Esophagus mucosa (tissue), 1 donor: ENCODE results near the gene PSKH1. TPM values are rescaled to one million over a fixed set of nuclear protein-coding genes. Genes with fewer than 3 reads are reported as not detected.
"Not testable (repeated sequence)": the region's sequence is repeated elsewhere in the genome, so short reads cannot be mapped to it uniquely, and the experiment has no call there.

Experiments
- ATAC-seq: fragments of 200-7000 bp; cut with Tn5 transposase; one replicate; pipeline ENCODE4 v1.9.1; 2020
- total RNA-seq: library from RNA; stranded (reverse); gene quantifications from one replicate; pipeline ENCODE4 v1.2.4, GENCODE V29; 2023
- donor health status: DM: yes; HTN: yes; CAD: no.

Gene PSKH1
- total RNA-seq, 1 donor from 2014 or later = 15.5 TPM

DNA sequence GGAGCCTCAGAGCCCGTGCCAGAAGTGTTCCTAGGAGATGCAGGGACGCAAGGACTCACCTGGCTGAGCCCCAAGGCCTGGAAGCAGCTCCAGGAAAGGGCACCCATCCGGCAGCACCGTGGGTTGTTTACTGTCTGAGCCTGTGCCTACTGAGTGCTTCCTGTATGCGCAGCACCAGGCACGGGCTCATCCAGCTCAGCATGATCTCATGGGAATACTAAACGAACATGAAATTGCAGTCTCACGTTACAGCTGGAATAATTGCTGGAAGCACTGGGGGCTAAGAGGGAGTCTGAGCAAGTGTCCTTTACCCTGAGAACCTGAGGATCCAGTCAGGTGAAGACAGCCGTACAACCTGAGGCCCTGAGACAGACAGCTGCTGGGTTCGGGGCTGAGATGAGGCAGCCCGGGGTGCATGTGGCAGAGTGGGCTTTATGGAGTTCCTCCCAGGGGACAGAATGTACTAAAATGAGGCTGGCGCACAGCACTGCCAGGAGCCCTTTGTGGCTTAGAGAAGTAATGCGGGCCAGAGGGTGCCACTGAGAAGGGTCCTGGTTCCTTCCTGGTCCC lies 33.2 kb downstream of the PSKH1 start:
- ATAC-seq = no peak

DNA sequence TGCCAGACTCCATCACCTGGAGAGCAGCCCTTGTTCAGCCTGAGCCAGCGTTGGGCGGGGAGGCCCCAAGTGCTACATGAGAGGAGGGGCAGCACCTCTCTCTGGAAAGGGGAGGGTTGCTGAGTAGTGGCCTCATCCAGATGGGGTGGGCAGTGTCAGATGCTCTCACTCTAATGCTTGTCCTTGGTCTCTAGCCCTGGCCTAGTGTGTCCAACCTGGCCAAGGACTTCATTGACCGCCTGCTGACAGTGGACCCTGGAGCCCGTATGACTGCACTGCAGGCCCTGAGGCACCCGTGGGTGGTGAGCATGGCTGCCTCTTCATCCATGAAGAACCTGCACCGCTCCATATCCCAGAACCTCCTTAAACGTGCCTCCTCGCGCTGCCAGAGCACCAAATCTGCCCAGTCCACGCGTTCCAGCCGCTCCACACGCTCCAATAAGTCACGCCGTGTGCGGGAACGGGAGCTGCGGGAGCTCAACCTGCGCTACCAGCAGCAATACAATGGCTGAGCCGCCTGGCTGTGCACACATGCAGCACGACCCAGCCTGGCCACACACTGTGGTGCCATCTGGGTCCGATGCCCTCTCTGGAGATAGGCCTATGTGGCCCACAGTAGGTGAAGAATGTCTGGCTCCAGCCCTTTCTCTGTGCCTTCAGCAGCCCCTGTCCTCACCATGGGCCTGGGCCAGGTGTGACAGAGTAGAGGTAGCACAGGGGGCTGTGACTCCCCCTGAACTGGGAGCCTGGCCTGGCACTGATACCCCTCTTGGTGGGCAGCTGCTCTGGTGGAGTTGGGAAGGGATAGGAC lies 34.3 kb downstream of the PSKH1 start:
- no peak for ATAC-seq

DNA sequence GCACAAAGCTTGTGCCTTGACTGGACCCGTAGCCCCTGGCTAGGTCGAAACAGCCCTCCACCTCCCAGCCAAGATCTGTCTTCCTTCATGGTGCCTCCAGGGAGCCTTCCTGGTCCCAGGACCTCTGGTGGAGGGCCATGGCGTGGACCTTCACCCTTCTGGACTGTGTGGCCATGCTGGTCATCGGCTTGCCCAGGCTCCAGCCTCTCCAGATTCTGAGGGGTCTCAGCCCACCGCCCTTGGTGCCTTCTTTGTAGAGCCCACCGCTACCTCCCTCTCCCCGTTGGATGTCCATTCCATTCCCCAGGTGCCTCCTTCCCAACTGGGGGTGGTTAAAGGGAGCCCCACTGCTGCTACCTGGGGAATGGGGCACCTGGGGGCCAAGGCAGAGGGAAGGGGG lies 35.1 kb downstream of the PSKH1 start:
- ATAC-seq = no peak

DNA sequence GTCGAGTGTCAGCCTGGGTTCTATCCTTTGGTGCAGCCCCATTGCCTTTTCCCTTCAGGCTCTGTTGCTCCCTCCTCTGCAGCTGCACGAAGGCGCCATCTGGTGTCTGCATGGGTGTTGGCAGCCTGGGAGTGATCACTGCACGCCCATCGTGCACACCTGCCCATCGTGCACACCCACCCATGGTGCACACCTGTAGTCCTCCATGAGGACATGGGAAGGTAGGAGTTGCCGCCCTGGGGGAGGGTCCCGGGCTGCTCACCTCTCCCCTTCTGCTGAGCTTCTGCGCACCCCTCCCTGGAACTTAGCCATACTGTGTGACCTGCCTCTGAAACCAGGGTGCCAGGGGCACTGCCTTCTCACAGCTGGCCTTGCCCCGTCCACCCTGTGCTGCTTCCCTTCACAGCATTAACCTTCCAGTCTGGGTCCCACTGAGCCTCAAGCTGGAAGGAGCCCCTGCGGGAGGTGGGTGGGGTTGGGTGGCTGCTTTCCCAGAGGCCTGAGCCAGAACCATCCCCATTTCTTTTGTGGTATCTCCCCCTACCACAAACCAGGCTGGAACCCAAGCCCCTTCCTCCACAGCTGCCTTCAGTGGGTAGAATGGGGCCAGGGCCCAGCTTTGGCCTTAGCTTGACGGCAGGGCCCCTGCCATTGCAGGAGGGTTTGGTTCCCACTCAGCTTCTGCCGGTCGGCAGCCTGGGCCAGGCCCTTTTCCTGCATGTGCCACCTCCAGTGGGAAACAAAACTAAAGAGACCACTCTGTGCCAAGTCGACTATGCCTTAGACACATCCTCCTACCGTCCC lies 35.7 kb downstream of the PSKH1 start:
- ATAC-seq = peak; percentile 59

DNA sequence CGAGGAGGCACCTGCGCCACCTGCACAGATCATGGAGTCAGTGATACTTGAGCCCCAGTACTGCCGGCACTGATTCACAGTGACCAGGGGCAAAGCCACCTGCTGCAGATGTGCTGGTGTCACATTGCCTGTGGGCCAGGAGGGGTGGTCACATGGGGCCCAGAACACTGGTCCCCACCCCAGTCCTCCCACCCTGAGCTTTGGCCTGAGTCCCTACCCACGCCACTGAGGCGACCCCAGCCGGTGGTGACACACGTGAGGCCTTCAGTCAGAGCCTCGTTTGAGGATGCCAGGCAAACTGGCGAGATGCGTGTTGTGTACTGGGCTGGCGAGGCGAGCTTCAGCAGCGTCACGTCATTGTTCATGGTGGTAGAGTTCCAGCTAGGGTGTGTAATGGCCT lies 37.1 kb downstream of the PSKH1 start:
- ATAC-seq = no peak

DNA sequence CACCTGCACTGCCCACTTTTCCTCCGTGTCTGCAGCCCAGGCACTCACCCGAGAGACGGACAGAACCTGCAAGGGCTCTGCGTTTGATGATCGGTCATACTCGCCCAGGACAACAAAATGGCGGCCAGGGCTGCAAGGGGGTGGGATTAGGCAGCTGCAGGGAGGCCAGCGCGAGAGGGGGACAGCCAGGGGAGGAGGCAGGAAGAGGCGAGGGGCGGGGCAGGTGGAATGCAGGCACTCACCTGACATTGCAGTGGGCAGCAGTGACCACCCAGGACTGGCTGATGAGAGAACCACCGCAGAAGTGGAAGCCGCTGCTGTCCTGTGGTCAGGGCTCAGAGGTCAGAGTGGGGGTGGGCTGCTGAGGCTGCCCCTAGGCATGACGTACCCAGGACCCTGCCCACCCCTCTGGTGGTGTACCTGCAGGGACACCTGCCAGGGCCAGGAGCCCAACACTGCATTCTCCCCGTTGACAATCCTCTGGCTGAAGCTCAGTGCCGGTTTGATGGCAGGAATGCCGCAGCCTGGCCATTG lies 37.7 kb downstream of the PSKH1 start:
- no peak for ATAC-seq

DNA sequence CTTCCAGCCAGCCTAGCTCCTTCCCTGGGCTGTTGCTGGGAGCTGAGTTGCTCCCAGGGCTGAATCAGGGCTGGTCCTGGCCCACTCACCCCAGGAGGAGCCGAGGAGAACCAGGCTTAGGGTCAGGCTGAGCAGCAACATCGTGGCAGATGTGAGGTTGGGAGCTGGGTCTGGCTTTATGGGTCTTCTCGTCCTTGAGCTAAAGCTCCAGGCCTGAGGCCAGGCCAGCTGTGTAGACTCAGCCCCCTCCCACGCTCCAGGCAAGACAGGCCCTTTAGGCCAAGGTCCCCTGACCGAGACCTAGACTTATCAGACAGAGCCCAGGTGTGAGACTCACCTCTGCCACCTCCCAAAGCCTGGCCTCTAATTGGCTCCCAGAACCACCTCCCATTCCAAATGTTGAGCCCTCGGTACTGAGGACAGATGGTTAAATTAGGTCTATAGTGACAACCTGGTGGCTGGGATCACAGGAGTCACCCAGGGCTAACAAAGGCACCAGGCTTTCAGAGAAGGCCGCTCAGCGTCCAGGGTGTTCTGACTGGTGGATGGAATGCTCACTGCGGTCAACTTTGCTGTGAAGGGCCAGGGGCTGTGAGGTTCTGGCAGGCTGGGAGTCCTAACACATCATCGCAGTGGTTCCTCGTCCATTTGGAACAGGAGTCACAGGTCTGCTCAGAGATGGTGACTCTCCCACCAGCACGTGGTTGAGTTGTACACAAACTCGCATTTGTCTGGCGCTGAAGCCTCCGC lies 38.8 kb downstream of the PSKH1 start, which contains the start of gene CTRL:
Gene CTRL (minus strand): TSS at position 151 of the 750 bp plus-strand sequence. CDS start 10 bp downstream, at position 141.
- ATAC-seq = no peak

DNA sequence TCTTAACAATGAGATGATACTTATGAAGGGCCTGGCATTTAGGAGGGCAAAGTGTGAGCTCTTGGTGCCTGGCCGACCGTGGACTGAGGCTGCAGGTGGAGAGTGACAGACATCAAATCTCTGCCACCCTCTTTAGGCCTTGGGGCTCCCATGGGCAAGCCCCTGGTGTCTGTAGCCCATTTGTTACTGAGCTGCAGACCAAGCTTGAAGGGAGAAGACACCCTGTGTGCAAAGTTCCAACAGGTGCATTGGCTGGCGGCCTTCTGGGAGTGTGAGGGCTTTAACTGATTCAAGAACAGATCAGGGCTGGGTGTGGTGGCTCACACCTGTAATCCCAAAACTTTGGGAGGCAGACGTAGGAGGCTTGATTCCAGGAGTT lies 39.4 kb downstream of the PSKH1 start:
- no peak for ATAC-seq

DNA sequence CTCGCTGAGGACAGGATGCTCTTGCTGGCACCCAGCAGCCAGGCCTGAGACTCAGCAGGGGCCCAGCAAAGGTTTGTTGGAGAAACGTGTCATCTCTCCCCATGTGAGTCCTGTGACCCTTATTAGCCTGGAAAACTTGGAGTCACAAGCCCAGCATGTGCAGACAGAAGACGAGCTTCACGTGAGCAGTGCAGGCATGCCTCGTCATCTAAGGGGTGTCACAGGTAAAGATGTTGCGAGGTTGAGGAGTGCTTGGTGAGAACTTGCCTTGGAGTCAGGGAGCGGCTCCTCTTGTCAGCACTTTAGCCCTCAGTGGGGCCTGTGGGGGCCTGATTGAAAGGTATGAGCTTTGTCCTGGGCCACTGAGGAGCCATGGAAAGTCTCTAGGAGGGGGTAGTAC lies 40.8 kb downstream of the PSKH1 start:
- ATAC-seq = no peak

DNA sequence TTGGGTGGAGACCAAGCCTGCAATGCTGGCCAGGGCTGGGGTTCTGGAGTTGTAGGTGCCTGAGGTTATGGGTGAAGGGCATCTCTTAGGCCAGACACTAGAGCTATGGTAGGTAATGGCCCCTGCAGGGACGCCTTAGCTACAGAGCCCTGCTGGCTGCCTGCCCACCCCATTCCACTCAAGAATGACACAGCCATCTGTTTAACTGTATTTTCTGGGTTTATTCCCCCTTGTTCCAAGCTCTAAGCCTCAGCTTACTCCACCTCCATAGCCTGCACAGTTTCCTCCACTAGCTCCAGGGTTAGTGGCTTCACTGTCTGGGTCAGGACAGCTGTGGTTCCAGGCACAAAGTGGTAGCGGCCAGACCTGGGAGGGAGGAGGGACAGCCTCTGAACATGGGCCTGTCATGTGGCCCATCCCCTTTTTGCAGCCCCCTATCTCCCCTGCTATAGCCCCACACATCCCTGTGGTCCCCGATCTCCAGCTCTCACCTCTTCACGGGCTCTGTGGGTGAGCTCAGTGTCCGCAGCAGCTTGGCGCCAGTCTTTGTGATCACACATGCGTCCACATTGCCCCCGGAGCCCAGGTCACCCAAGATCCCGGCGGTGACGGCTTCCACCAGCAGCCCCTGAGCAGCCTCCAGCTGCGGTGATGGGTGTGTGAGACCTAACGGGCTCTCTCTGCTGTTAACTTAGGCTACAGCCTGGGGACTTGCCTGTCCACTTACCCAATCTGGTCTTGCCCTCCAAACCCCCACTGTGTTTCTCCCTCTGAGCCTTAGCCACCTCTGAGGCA lies 41.4 kb downstream of the PSKH1 start:
- no peak for ATAC-seq

DNA sequence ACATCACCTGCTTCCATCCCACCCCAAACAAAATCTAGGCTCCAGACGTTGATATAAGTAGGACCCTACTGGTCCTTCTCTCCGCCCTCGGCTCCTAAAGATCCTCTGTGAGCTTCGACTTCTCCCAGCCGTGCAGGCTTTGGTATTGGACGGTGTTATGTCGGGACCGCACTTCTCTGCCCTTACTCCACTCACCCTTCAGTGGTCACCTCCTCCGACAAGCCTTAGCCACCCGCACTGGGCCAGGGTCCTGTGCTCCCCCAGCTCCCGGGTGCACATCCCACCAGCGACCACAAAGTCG lies 42.0 kb downstream of the PSKH1 start:
- peak; percentile 3 for ATAC-seq

DNA sequence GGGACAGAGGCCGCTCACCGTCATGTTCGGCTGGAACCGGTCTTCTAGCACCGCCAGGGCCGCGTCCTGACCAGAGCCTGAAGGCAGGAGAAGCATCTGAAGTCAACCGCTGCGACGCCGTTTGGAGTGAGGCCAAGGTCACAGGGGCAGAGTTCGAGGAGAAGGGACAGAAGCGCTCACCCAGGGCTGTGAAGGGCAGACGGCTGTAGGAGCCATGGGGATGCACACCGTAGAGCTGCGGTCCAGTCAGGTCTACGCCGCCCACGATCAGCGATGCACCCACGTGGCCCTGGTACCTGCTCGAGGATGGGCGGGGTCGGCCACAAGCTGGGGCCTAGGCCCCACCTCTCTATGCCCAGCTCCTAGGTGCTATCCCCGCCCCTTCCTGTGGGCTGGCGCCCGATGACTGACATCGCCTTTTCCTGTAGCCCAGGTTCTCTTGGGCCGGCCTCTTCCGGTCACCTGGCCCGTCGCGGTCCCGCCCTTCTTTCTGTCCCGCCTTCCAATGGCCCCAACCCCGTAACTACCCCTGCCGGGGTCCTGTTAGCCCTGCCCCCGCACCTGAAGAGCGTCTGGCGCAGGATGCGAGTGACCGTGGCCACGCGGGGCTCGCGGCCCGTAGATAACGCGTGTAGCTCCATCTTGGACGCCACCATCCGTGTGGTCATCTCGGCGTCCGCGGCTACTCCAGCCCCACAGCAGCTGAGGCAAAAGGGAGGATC lies 42.5 kb downstream of the PSKH1 start:
- ATAC-seq = peak; percentile 96

DNA sequence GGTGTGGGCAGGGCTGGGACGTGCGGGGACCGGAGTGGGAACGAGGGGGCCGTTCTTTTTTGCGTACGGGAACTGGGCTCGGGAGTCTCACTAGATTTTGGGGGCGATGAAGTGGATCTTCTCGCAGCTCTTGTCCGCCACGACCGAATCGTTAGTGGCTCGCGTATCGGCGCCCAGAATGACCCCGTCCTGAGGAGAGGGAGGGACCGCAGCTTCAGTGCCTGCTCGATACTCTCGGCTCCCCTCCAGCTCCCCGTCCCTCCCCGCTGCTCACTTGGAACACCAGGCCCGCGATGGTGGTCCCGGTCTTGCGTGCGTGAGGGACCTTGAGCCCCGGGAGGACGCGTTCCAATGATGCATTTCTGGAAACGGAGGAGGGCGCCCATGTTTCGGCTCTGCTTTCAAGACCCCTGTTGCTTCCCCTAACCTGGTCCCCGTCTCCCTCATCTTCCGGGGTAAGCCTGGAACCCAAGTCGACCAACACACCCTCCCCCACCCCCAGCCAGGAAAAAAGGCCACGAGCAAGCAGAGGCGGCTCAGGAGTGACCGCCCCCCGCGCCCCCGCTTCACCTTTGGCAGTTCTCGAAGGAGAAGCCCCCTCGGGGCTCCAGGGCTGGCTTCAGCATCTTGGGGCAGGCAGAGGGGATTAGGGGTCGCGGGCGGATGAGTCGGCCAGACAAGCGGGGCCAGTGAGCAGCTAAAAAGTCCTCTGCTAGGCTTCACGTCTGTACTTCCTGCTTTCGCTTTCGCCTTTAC lies 43.2 kb downstream of the PSKH1 start, which contains the start of gene PSMB10:
Gene PSMB10 (minus strand): TSS at position 727 of the 756 bp plus-strand sequence. CDS start 101 bp downstream, at position 626.
- peak; percentile 15 for ATAC-seq

DNA sequence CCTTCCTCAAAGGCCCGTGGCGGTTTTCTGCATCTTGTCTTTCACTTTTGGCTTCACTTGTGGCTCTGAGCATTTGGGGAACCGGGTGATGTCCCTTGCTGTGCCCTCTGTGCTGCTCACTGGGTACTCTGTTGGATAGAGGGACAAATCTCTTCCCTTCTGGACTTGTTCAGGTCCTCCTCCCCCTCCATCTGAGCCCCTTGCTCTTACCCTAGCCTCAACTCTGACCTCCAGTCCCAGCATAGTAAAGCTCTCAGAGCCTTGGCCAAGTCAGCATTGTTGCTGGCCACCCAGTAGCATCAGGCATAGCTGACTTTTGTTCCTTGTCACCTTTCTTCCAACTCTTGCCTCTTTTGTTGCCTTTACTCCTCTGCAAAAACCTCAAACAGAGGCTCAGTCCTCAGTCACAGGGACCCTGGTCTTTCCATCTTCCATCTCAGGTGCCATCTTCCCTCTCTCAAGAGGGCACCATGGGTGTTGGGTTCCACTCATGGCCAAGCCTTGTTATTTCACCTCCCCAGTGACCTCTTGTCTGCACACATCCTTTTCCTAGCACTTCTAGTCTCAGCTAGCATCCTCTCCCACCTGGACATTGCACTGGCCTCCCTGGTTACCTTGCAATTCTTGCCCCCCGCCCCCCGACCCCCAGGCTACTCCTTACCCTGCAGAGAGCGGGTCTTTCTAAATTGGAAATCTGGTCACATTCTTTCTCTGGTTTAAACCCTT lies 44.0 kb downstream of the PSKH1 start:
- no peak for ATAC-seq

DNA sequence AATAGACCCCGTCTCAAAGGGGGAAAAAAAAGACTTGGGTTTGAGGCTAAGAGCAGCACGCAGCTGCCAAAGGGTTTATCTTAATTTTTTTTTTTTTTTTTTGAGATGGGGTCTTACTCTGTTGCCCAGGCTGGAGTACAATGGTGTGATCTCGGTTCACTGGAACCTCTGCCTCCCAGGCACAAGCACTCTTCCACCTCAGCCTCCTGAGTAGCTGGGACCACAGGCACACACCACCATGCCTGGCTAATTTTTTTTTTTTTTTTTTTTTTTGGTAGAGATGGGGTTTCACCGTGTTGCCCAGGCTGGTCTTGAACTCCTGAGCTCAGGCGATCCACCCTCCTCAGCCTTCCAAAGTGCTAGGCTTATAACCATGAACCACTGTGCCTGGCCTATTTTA lies 44.7 kb downstream of the PSKH1 start:
- ATAC-seq = not testable (repeated sequence)

DNA sequence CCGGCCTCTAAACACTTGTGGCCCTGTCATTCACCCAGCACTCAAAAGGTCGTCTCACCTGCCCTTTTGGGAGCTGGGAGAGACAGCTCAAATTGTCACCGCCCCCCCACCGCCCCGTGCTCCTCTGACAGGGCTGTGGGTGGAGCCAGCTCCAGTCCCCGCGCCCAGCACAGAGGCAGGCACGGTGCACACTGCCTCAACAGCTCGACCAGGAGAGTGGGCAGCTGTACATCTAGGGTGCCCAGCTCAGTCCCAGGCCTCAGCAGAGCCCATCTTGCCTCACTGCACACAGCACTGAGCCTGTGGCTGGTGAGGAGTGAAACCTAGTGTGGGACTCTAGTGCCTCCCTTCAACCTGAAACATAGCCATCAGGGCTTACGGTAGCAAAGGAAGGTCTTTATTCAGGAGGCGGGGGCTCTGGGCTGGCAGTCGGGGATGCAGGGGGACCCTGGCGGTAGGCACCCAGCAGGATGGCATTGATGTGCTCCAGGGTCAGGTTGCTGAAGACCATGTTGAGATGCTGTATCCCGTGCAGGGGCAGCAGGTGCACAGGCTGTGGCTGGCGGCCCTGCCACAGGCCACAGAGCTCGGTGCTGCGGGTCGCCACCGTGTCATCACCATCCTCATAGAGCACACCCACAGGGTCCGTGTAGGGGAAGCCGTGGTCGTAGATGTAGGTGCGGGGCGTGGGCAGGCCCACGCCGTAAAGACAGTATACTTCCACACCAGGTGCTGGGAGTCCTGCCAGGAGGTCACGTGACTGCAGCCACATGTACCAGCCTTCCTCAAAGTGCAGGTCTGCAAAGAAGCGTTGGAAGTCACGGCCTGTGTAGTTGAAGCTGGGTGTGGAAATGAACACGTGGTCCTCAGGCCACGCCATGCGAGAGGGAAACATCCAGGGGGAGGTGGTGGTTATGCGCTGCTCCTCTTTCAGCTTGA lies 46.7 kb downstream of the PSKH1 start:
- ATAC-seq = no peak

DNA sequence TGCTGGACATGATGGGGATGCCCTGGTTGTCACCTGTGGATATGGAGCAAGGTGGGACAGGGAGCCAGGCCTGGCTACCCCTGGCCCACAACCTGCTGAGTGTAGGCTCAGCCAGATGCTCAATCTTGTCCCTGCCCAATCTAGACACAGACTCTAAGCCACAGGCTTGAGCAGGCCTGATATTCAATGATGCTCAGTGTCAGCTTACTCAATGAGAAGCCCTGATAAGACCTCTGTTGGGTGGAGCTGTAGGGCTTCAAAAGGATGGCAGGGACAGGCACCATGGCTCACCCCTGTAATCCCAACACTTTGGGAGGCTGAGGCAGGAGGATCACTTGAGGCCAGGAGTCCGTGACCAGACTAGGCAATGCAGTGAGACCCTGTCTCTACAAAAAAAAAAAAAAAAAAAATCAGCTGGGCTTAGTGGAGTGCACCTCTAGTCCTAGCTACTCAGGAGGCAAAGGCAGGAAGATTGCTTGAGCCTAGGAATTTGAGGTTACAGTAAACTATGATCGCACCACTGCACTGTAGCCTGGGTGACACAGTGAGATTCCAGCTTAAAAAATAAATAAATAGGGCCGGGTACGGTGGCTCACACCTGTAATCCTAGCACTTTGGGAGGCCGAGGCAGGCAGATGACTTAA lies 47.5 kb downstream of the PSKH1 start:
- no peak for ATAC-seq
